ENCODE data around the gene RPH3AL. TPM values are rescaled to one million over a fixed set of nuclear protein-coding genes. Genes with fewer than 3 reads are reported as not detected.

RPH3AL gene
- total RNA-seq, result 1 to 10 TPM; 3.2 to 4.6 TPM

- Mint-ChIP-seq H3K4me3 (no peak within 1 kb of the TSS), H3K36me3 (ENCODE audit: low read depth) (peaks cover 4% of the 10 kb centered on the region), H3K27me3 (no peaks in the 10 kb centered on the region), H3K27ac (no peak within 1 kb of the TSS), H3K9me3 (peaks cover 14% of the 10 kb centered on the region), H3K4me1 (no peaks in the 10 kb centered on the region)
- CTCF ChIA-PET, result no interaction called here
- no peak for DNase-seq
- POLR2A ChIA-PET, result no interaction called here
Measured at GRCh38 chr17:352421-353212, at the start of gene RPH3AL. Gene RPH3AL, minus strand, starts transcription at chr17:352807. Its CDS starts 25,264 bp downstream, at chr17:327543.

- no peaks in the 10 kb centered on the region for H3K9me3 Mint-ChIP-seq
- H3K4me1 Mint-ChIP-seq, result peaks cover 3% of the 10 kb centered on the region
- H3K36me3 Mint-ChIP-seq (ENCODE audit: low read depth), result peaks cover 25% of the 10 kb centered on the region
- POLR2A ChIA-PET, result no interaction called here
- H3K27me3 Mint-ChIP-seq, result no peaks in the 10 kb centered on the region
- CTCF ChIA-PET, result no interaction called here
- no peak overlapping the region for H3K27ac Mint-ChIP-seq
- no peak overlapping the region for H3K4me3 Mint-ChIP-seq
- no peak for DNase-seq
Measured at GRCh38 chr17:400257-400656, 47.6 kb upstream of the RPH3AL start.

- no peaks in the 10 kb centered on the region for H3K9me3 Mint-ChIP-seq
- peaks cover 10% of the 10 kb centered on the region for H3K4me1 Mint-ChIP-seq
- DNase-seq, result no peak
- H3K27me3 Mint-ChIP-seq, result no peaks in the 10 kb centered on the region
- H3K36me3 Mint-ChIP-seq (ENCODE audit: low read depth), result peaks cover 16% of the 10 kb centered on the region
- ChIA-PET CTCF (no interaction called here), POLR2A (no interaction called here)
- H3K4me3 Mint-ChIP-seq, result no peak overlapping the region
- no peak overlapping the region for H3K27ac Mint-ChIP-seq
Measured at GRCh38 chr17:396788-397187, 44.2 kb upstream of the RPH3AL start.

- DNase-seq, result no peak
- Mint-ChIP-seq H3K36me3 (ENCODE audit: low read depth) (peaks cover 11% of the 10 kb centered on the region), H3K9me3 (no peaks in the 10 kb centered on the region), H3K27me3 (no peaks in the 10 kb centered on the region), H3K4me1 (peaks cover 10% of the 10 kb centered on the region), H3K4me3 (no peak overlapping the region), H3K27ac (no peak overlapping the region)
- CTCF ChIA-PET, result no interaction called here
- POLR2A ChIA-PET, result no interaction called here
Measured at GRCh38 chr17:395974-396373, 43.4 kb upstream of the RPH3AL start.

- Mint-ChIP-seq H3K4me1 (peaks cover 10% of the 10 kb centered on the region), H3K9me3 (no peaks in the 10 kb centered on the region), H3K4me3 (no peak overlapping the region), H3K36me3 (ENCODE audit: low read depth) (peaks cover 5% of the 10 kb centered on the region), H3K27ac (no peak overlapping the region), H3K27me3 (no peaks in the 10 kb centered on the region)
- DNase-seq, result no peak
- CTCF ChIA-PET, result no interaction called here
- POLR2A ChIA-PET, result no interaction called here
Measured at GRCh38 chr17:395179-395578, 42.6 kb upstream of the RPH3AL start.

- Mint-ChIP-seq H3K27ac (no peak overlapping the region), H3K27me3 (no peaks in the 10 kb centered on the region), H3K4me3 (no peak overlapping the region), H3K36me3 (ENCODE audit: low read depth) (peaks cover 2% of the 10 kb centered on the region), H3K4me1 (peaks cover 10% of the 10 kb centered on the region), H3K9me3 (no peaks in the 10 kb centered on the region)
- CTCF ChIA-PET, result no interaction called here
- POLR2A ChIA-PET, result no interaction called here
- no peak for DNase-seq
Measured at GRCh38 chr17:394718-395095, 42.1 kb upstream of the RPH3AL start.

- peak overlapping the region; percentile 1 for H3K27ac Mint-ChIP-seq
- ChIA-PET CTCF (no interaction called here), POLR2A (no interaction called here)
- H3K9me3 Mint-ChIP-seq, result no peaks in the 10 kb centered on the region
- peaks cover 10% of the 10 kb centered on the region for H3K4me1 Mint-ChIP-seq
- H3K27me3 Mint-ChIP-seq, result no peaks in the 10 kb centered on the region
- DNase-seq, result no peak
- peaks cover 2% of the 10 kb centered on the region for H3K36me3 Mint-ChIP-seq (ENCODE audit: low read depth)
- no peak overlapping the region for H3K4me3 Mint-ChIP-seq
Measured at GRCh38 chr17:393806-394717, 41.5 kb upstream of the RPH3AL start.

- no peak overlapping the region for H3K27ac Mint-ChIP-seq
- H3K4me1 Mint-ChIP-seq, result peaks cover 13% of the 10 kb centered on the region
- CTCF ChIA-PET, result no interaction called here
- no peak for DNase-seq
- no peaks in the 10 kb centered on the region for H3K9me3 Mint-ChIP-seq
- H3K27me3 Mint-ChIP-seq, result peaks cover 6% of the 10 kb centered on the region
- POLR2A ChIA-PET, result no interaction called here
- no peak overlapping the region for H3K4me3 Mint-ChIP-seq
- H3K36me3 Mint-ChIP-seq (ENCODE audit: low read depth), result peaks cover 2% of the 10 kb centered on the region
Measured at GRCh38 chr17:391850-392249, 39.2 kb upstream of the RPH3AL start.

GRCh38 chr17:390025-390424, 37.4 kb upstream of the RPH3AL start:
- CTCF ChIA-PET, result no interaction called here

GRCh38 chr17:388087-388486, 35.5 kb upstream of the RPH3AL start:
- CTCF ChIA-PET, result interaction anchor here (0.8 kb wide), 1 partner anchor 23 kb away, joined by 3 read pairs; no protein-coding TSS in a partner anchor
- DNase-seq, result no peak
- POLR2A ChIA-PET, result no interaction called here
- Mint-ChIP-seq H3K9me3 (no peaks in the 10 kb centered on the region), H3K4me1 (peaks cover 14% of the 10 kb centered on the region), H3K36me3 (ENCODE audit: low read depth) (no peaks in the 10 kb centered on the region), H3K27ac (no peak overlapping the region), H3K27me3 (peaks cover 28% of the 10 kb centered on the region), H3K4me3 (no peak overlapping the region)

More at GRCh38 chr17:390025-390424, 37.4 kb upstream of the RPH3AL start:
- Mint-ChIP-seq H3K36me3 (ENCODE audit: low read depth) (no peaks in the 10 kb centered on the region), H3K4me3 (no peak overlapping the region), H3K27ac (no peak overlapping the region), H3K27me3 (peaks cover 12% of the 10 kb centered on the region), H3K9me3 (no peaks in the 10 kb centered on the region), H3K4me1 (peaks cover 18% of the 10 kb centered on the region)
- POLR2A ChIA-PET, result no interaction called here
- DNase-seq, result no peak

- Mint-ChIP-seq H3K9me3 (peaks cover 3% of the 10 kb centered on the region), H3K27ac (no peak overlapping the region), H3K27me3 (peaks cover 34% of the 10 kb centered on the region), H3K36me3 (ENCODE audit: low read depth) (peaks cover 3% of the 10 kb centered on the region), H3K4me1 (peaks cover 17% of the 10 kb centered on the region), H3K4me3 (peak overlapping the region; percentile 75)
- ChIA-PET POLR2A (no interaction called here), CTCF (interaction anchor here (0.9 to 1.4 kb wide), 2 partner anchors 29 to 314 kb away, joined by 3 read pairs; no protein-coding TSS in a partner anchor)
- peak; percentile 54 for DNase-seq
Measured at GRCh38 chr17:386141-386876, 33.7 kb upstream of the RPH3AL start.

- H3K27me3 Mint-ChIP-seq, result peaks cover 34% of the 10 kb centered on the region
- H3K27ac Mint-ChIP-seq, result no peak overlapping the region
- DNase-seq, result no peak
- ChIA-PET POLR2A (no interaction called here), CTCF (interaction anchor here (1.4 kb wide), 1 partner anchor 314 kb away, joined by 3 read pairs; no protein-coding TSS in a partner anchor)
- no peak overlapping the region for H3K4me3 Mint-ChIP-seq
- peaks cover 3% of the 10 kb centered on the region for H3K9me3 Mint-ChIP-seq
- H3K36me3 Mint-ChIP-seq (ENCODE audit: low read depth), result peaks cover 4% of the 10 kb centered on the region
- peaks cover 17% of the 10 kb centered on the region for H3K4me1 Mint-ChIP-seq
Measured at GRCh38 chr17:385836-386140, 33.2 kb upstream of the RPH3AL start.

Measured in activated CD4-positive, alpha-beta T cell treated with anti-CD3 and anti-CD28 coated beads, Interleukin-2, amount 10 ng/mL, durations not matched to agents 7 days and 5 days (primary cell).